Posterior cingulate gyrus (tissue), 11 donors: ENCODE measurements around the gene ZNF570.

Source experiments
- DNase-seq, 10 donors: peaks; one replicate each; pipeline versions ENCODE4 v3.0.0 to v3.0.0-alpha.2; 2020 to 2021; ENCODE audit warnings: mixed read lengths in 3 of 10
- intact Hi-C: fragments of 100-400 bp; cut with DNase I; formaldehyde crosslinking; loops from one replicate; pipeline ENCODE4 v1.15.1; 2023

Gene ZNF570

GRCh38 chr19:37468961-37469777 lies at the start of gene ZNF570:
TSS of gene ZNF570 (plus strand) at chr19:37469356. CDS start at chr19:37470355, 999 bp downstream.
- intact Hi-C loops, result loop anchor here (2.0 to 10.0 kb wide), 4 partner anchors 38 to 308 kb away; partner anchors contain the start of genes ZNF383, ZNF540, ZNF571 and ZNF573
- peak; percentile 87 to 99 (median 92) for DNase-seq

GRCh38 chr19:37452500-37453245 lies 16.5 kb upstream of the ZNF570 start:
- no peak for DNase-seq
- intact Hi-C loops, result no loop called here

GRCh38 chr19:37466277-37466797 lies 2.8 kb upstream of the ZNF570 start:
- peak in 1 of 10 donors; percentile 5 for DNase-seq
- intact Hi-C loops, result loop anchor here (2.0 to 10.0 kb wide), 4 partner anchors 96 to 311 kb away; partner anchors contain the start of genes ZNF383, ZNF527, ZNF540 and ZNF571

- peak; percentile 87 to 99 (median 92) for DNase-seq
- intact Hi-C loops, result loop anchor here (2.0 to 10.0 kb wide), 4 partner anchors 96 to 310 kb away; partner anchors contain the start of genes ZNF383, ZNF527, ZNF540 and ZNF571
Measured at GRCh38 chr19:37466798-37467607, 2.2 kb upstream of the ZNF570 start, which contains the start of gene ZNF569. TSS of gene ZNF569 (minus strand) at chr19:37467444. CDS start at chr19:37444921, 22,523 bp downstream.

GRCh38 chr19:37467608-37468090 lies 1.5 kb upstream of the ZNF570 start:
- intact Hi-C loops, result loop anchor here (2.0 to 10.0 kb wide), 5 partner anchors 39 to 310 kb away; partner anchors contain the start of genes ZNF383, ZNF527, ZNF540 and ZNF571
- no peak for DNase-seq

- no peak for DNase-seq
- intact Hi-C loops, result no loop called here
Measured at GRCh38 chr19:37470216-37470615, 1.1 kb downstream of the ZNF570 start.

GRCh38 chr19:37472165-37472564 lies 3.0 kb downstream of the ZNF570 start:
- intact Hi-C loops, result no loop called here
- DNase-seq, result no peak

- intact Hi-C loops, result no loop called here
- no peak for DNase-seq
Measured at GRCh38 chr19:37484406-37485168, 15.4 kb downstream of the ZNF570 start.

- intact Hi-C loops, result loop anchor here (5.0 kb wide), 1 partner anchor 95 kb away; no protein-coding TSS in a partner anchor
- DNase-seq, result no peak
Measured at GRCh38 chr19:37492213-37492612, 23.1 kb downstream of the ZNF570 start.

- intact Hi-C loops, result loop anchor here (2.0 to 10.0 kb wide), 2 partner anchors 37 to 149 kb away; partner anchors contain the start of genes ZFP30 and ZNF570
- peak in 1 of 10 donors; percentile 2 for DNase-seq
Measured at GRCh38 chr19:37505958-37506386, 36.8 kb downstream of the ZNF570 start.

- intact Hi-C loops, result loop anchor here (2.0 to 10.0 kb wide), 2 partner anchors 38 to 148 kb away; partner anchors contain the start of genes ZFP30 and ZNF570
- peak; percentile 71 to 96 (median 80) for DNase-seq
Measured at GRCh38 chr19:37506387-37507166, 37.4 kb downstream of the ZNF570 start, which contains the start of gene ZNF793. TSS of gene ZNF793 (plus strand) at chr19:37506939. CDS start at chr19:37523440, 16,501 bp downstream.

- intact Hi-C loops, result loop anchor here (2.0 to 10.0 kb wide), 2 partner anchors 38 to 148 kb away; partner anchors contain the start of genes ZFP30 and ZNF570
- no peak for DNase-seq
Measured at GRCh38 chr19:37507167-37507464, 38.0 kb downstream of the ZNF570 start.

GRCh38 chr19:37511186-37511585 lies 42.0 kb downstream of the ZNF570 start:
- DNase-seq, result no peak
- intact Hi-C loops, result no loop called here

GRCh38 chr19:37511821-37512220 lies 42.7 kb downstream of the ZNF570 start:
- no peak for DNase-seq
- intact Hi-C loops, result no loop called here

GRCh38 chr19:37513397-37513796 lies 44.2 kb downstream of the ZNF570 start:
- intact Hi-C loops, result no loop called here
- no peak for DNase-seq

- intact Hi-C loops, result no loop called here
- no peak for DNase-seq
Measured at GRCh38 chr19:37519890-37520289, 50.7 kb downstream of the ZNF570 start.

- DNase-seq, result no peak
Measured at GRCh38 chr19:37537391-37537947, 68.3 kb downstream of the ZNF570 start.

More at GRCh38 chr19:37537391-37537947, 68.3 kb downstream of the ZNF570 start:
- intact Hi-C loops, result no loop called here
